Pulmonary artery endothelial cell (primary cell): Measurements from ENCODE around the gene IDI2. TPM values are rescaled to one million over a fixed set of nuclear protein-coding genes. Genes with fewer than 3 reads are reported as not detected.
"Not testable (repeated sequence)": the region's sequence is repeated elsewhere in the genome, so short reads cannot be mapped to it uniquely, and the experiment has no call there.

ENCODE experiments used
- DNase-seq: peaks from one replicate; pipeline ENCODE4 v3.0.0-alpha.2; 2011; ENCODE audit warnings: low read depth, low spot score
- total RNA-seq: library from RNA; depleted of rRNA; stranded (reverse); fragments of >200 nt; gene quantifications from 2 replicates; pipeline ENCODE4 v1.2.3, GENCODE V29; 2014

The IDI2 gene
- total RNA-seq = not detected in 2 replicates

DNA sequence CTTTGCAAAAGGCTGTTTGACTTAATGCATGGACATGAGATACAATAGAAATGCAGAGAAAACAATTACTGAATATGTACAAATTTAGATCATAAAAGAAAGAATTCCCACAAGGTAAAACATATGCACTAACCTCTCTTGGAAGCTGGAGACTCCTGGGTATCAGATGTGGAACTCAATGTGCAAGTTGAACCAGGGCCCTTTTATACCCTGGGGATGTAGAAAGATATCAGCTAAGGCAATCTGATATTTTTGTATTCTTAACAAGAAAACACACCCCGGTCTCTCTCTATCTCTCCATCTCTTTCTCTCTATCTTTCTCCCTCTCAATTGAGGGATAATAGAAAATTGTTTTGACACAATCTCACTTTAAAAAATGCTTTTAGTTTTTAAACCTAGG is at the start of gene IDI2:
Gene IDI2 (minus strand): TSS at position 177 of the 400 bp plus-strand sequence. CDS start 1,136 bp downstream, outside the sequence.
- DNase-seq = no peak

DNA sequence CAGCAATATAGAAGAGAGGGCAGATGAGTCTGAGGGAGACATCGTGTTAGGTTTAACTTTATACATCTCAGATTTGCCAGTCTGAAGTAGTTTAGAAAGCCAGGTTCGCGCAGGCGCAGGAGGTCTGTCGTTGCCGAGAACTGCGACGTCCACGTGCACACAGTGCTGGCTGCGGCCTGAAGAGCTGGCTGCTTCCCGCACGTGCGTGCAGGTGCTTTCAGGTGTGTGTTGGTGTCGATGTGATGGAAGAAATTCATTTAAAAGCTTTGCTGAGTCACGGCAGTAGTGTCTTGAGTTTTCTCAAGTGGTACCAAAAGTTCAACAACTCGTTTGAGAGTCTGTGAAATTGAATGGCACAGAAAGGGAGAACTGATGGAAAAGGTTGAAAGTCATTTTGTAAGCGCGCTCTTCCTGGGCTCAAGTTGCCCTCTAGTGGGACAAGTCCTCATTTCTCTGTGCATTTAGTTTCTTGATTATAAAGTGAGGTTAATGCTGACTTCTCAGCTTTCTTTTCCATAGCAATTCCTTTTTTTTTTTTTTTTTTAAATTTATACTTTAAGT is 49.2 kb upstream of the IDI2 start:
- DNase-seq = no peak

DNA sequence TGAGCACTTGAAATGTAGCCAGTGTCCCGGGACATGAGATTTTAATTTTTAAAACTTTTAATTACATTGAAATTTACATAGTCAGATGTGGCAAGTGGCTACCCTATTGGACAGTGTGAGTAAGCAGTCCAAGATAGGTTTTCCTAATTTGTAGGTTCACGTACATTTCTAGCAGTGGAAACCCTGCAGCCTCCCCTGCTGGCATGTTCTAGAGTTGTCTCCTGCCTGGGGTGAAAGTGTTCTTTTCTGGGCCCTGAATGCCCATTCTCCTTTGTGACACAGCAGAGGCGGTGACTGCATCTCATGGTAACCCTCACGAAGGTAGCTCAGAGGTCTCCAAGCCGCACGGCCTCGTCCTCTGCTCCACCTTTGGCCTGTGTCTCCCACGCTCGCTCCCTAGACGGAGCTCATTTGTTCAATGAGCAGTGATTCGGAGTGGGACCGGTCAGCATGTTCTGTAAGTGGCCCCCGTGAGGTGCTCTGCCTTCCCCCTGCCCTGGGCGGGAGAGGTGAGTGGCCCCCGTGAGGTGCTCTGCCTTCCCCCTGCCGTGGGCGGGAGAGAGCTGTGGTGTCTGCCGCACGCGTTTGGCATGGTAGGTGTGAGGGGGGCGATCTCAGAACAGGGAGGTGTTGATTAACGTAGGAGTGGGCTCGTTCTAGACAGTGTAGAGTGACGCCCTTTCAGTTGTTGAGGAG is 48.5 kb upstream of the IDI2 start:
- no peak for DNase-seq

DNA sequence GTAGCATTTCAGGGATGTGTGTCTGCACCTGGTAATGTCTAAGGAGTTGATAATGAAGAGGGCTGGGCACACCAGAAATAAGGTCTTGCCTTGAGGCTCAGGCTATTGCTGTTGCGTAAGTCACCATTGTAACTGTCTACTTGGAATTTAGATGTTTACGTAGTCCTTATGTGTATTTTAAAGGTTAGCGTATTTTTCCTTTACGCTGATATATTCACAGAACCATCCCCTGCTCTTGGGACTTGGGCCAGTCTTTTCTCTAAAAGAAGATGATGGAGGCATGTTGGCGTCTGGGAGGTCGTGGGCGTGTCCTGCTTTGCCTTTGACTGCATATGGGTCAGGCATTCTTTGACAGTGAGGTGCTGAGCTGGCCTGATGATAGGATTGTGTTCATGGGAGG is 45.3 kb upstream of the IDI2 start:
- no peak for DNase-seq

DNA sequence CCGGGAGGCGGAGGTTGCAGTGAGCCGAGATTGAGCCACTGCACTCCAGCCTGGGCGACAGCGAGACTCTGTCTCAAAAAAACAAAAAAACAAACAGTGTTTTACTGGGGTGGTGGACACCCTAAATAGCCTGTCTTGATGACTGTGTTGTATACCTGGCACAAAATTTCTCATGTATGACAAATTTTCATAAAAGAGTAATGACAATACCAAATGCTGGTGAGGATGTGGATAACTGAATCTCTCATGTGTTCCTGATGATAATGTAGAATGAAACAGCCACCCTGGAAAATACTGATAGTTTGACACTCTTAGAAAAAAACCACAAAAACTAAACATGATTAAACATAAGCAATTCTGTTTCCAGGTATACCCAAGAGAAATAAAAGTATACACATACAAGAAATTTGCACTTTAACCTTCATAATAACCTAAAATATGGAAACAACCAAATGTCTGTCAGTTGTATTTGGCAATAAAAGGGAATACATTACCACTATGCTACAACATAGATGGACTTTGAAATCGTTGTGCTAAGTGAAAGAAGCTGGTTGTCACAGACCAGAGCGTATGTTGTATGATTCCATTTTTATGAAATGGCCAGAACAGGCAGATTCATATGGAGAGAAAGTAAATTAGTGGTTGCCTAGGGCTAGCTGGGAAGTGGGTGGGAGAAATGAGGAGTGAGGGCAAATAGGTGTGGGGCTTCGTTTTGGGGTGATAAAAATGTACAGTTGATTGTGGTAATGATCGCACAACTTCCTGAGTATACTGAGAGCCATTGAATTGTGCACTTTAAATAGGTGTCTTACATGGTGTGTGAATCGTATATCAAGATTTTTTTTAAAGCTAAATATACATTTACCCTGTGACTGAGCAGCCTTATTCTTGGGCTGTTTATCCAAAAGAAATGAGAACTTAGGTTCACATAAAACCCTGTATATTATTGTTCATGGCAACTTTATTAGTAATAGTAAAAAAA is 43.0 kb upstream of the IDI2 start:
- no peak for DNase-seq

DNA sequence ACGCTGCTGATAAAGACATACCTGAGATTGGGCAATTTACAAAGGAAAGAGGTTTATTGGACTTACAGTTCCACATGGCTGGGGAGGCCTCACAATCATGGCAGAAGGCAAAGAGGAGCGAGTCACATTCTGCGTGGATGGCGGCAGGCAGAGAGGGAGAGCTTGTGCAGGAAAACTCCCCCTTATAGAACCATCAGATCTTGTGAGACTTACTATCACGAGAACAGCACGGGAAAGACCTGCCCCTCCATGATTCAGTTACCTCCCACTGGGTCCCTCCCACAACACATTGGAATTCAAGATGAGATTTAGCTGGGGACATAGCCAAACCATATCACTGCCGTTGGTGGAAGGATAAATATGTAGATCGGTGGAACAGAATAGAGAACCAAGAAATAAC is 41.1 kb upstream of the IDI2 start:
- not testable (repeated sequence) for DNase-seq

DNA sequence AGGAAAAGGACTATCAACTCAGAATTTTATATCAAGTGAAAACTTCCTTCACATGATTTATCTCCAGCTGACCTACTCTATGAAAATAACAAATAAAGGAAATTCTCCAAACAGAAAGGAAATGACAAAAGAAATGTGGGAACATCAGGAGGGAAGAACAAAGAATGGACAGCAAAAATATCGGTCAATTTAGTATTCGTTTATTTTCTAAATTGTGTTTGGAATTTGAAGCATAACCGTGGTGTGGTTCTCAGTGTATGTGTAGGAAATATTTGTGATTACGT is 39.2 kb upstream of the IDI2 start:
- no peak for DNase-seq

DNA sequence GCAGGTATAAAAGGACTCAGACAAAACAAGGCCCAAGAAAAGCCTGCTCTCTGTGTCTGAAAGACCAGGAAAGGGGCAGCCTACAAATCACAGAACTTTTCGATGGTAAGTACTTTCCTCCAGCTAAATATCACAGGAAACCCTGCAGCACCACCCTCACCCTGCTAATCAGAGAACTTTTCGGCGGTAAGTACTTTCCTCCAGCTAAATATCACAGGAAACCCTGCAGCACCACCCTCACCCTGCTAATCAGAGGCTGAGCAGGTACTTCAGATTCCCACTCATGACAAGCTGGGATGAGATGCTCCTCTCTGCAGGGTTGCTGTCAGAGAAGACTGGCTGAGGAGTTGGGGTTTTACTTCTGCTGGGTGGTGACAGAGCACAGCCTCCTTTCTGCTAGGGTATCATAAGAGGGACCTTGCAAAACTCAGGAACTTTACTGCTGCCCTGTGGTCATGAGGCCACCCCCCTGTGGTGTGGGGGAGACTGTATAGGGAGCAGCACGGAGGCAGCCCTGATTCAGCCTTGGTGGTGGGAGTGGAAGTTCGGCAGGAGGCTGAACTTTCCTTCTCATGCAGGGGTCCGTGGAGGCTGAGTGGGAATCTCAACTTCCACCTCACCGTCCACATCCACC is 37.7 kb upstream of the IDI2 start:
- no peak for DNase-seq

DNA sequence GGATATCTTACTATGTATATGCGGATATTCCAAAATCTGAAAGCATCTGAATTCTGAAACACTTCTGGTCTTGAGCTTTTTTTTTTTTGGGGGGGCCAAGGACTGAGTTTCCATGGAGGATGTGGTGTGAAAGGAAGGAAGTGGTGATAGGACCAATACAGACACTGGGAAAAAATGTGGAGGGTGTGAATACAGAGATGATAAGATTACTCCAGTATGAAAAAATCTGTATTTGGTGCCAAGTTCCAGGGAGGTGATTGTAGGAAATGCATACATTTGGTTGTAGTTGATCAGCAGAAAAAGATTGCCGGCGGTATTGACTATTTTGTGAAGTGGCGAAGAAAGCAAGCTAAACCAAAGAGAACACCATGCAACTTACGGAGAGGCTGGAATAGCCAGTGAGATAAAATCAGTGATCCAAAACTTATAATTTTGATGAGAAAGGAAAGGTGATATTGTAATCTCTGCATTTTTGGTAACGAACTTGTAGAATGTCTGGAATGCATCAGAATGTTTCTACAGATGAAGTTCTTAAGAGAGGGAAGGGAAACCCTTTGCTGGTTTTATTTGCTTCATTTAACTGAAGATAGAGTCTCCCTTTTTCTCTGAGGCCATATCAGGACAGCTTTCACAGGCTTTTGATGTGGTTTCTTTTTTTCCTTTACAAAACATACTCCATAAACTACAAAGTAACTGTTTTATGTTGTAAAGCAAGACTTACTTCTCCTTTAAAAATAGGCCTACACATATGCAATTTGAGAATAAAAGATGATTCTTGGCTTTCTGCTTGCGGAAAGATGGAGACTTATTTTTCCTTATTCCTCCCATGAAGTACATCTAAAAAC is 36.5 kb upstream of the IDI2 start:
- peak; percentile 68 for DNase-seq

DNA sequence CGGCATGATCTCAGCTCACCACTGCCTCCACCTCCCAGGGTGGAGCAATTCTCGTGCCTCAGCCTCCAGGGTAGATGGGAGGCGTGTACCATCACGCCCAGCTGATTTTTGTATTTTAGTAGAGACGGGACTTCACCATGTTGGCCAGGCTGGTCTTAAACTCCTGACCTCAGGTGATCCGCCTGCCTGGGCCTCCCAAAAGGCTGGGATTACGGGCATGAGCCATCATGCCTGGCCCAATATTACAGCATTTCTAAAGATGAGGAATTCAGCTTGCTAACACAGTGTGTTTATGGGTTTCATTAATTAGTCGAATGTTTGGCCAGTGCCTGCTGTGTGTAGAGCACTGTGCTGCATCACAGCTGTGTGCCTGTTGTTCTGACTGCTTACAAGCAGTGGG is 34.2 kb upstream of the IDI2 start:
- DNase-seq = no peak

DNA sequence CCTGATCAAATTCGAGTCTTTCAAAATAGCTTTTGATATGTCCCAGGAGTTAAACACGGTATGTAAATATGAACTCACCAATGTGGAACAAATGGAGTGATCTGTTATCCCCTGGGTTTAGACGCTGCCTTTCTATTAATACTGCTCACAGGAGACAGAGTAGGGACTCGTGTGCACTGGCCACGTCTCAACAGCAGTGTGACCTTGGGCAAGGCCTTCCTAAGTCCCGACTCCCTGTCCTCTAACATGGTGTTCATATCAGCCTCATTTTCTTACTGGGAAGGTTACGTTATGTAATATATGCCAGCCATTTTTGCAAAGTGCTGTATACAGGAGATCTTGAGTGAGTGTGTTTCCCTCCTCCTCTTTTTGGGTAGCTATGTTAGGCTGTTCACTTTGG is 32.4 kb upstream of the IDI2 start:
- DNase-seq = no peak

DNA sequence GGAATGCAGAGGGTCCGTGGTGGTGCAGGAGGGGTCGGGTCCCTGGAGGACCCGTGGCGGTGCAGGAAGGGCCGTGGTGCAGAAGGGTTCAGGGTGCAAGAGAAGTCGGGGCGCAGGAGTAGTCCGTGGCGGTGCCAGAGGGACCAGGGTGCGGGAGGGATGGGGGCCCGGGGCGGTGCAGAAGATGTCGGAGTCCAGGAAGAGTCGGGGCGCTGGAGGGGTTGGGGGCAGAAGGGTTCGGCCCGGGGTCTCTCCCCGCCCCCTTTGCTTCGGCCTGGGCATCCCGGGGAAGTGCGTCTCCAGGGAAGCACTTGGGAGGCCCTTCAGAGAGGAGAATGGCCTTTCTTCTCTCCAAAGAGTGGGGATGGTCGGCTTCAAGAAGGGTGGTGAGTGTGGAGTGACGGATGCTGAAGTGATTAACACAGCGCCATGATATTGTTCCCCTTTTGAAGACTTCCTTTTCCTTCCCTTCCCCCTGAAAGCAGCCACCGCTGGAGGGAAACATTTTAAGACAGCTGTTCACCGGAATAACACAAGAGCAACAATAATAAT is 31.5 kb upstream of the IDI2 start:
- no peak for DNase-seq

DNA sequence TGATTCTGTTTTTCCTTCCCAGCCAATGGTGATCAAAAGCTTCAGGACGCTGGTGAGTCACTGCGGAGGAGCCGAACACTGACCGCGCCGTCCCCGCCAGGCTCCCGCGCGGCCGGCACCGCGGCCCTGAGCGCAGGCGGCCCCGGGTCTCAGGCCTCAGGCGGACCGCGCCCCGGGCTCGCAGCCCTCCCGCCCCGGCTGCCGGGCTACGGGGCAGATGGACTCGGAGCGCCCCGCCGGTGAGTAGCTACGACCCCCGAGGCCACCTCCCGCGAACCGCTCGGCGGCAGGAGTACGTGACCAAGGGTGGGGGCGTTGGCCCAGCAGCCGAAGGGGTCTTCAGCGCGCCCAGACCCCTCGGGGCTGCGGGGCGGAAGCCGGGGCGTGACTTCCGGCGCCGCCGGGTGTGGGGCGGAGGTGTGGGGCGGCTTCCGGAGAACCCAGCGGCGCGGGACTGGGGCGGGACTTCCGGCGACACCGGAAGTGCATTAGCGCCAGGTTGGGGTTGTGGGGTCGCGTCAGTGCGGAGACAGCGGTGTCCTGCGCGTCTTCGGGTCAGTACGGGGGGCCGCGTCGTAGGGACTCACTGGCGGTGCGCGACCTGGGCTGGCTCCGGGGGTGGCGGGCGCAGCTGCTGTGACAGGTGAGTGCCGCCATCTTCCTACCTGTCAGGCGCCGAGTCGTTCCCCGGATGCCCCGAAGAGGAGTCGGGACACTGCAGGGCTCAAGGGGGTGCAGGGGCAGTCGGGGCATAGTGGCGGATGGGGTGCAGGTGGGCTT is 30.9 kb upstream of the IDI2 start, which contains the start of gene WDR37:
Gene WDR37 (plus strand): TSS at position 60 of the 780 bp plus-strand sequence. CDS start 15,771 bp downstream, outside the sequence.
- DNase-seq = peak; percentile 67

DNA sequence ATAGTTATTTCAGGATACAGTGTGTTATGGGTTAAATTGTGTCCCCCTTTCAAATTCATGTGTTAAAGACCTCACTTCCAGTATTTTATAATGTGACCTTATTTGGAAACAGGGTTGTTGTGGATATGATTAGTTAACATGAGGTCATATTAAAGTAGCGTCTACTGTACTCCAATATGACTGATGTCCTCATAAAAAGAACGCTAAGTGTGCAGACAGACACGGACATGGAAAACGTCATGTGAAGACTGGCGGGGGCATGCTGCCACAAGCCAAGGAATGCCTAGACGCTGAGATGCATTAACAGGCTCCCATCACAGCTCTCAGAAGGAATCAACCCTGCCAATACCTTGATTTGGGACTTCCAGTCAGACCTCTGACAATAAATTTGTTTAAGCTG is 29.0 kb upstream of the IDI2 start:
- DNase-seq = no peak

DNA sequence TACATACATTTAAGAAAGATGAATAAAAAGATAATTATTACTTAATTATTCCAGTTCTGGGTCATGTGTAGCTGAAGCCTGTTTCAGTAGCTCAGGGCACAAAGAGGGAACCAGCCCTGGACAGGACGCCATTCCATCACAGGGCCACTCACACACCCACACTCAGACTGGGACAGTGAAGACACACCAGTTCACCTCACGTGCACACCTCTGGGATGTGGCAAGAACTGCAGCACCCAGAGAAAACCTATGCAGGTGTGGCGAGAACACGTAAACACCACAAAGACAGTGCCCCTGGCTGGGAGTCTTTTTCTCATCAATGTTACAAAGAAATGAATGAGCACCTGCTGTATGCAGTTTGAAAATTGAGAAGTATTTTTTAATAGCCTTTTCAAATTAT is 24.9 kb upstream of the IDI2 start:
- no peak for DNase-seq

DNA sequence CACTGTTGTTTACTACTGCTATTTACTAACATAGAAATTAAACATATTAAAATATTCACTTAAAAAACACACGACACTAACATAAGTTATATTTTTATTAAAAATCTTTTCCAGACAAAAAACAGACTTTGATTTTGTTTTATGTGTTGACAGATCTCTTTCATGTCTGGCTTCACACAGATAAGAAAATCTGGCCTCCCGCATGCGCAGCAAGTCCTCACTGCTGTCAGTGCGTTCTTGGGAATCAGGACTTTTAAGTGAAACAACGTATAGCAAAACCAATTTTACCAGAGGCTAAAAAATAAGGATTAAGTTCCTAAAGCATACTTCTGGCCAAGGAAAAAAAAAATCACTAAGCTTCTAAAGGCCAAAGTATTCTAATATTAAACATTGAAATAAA is 24.5 kb upstream of the IDI2 start:
- DNase-seq = no peak

DNA sequence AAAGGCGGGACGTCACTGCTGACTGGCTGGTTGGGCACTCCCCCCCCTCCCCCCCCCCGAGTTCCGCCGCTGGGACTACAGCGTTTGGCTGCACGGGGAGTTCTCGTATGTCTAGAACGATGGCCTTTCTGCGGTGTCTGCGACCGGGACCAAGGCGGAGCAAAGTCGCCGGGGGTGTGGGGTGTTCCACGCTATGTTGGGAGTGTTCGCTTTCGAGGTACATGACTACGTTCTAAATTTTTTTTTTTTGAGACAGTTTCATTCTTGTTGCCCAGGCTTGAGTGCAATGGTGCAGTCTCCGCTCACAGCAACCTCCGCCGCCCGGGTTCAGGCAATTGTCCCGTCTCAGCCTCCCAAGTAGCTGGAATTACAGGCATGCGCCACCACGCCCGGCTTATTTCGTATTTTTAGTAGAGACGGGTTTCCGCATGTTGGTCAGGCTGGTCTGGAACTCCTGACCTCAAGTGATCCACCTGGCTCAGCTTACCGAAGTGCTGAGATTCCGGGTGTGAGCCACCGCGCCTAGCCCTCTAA is 23.8 kb upstream of the IDI2 start:
- no peak for DNase-seq

DNA sequence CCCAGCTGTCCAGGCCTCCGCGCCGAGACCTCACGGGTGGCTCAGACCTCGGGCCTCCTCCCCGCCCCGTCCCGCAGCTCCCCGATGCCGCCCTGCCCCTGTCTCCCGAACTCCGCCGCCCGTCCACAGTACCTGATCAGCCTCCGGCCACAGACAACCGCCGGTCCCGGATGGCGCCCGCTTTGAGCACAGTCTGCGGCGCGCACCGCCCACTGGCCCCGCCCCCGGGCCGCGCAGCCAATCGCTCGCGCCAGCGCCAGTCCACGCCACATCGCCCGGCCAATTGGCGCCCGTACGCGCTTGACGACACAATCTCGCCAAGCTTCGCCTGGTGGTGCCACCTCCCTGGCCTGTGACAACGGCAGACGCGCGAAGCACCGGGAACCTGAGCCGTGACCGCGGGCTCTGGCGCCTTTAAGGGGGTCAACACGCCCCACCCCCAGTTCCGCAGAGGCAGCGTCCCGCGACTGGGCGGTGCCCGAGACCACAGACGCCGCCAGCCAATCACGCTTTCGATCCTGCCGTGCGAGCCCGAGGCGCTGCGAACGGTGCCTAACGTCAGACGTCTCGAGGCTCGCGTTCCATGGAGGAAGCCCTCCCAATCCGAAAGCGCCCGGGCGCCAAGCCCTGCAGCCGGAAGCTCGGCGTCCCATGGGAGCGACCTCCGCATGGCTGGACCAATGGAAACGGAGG is 23.2 kb upstream of the IDI2 start, which contains the start of gene IDI1:
Gene IDI1 (minus strand): TSS at position 388 of the 693 bp plus-strand sequence. CDS start 116 bp downstream, at position 272.
- peak; percentile 93 for DNase-seq

DNA sequence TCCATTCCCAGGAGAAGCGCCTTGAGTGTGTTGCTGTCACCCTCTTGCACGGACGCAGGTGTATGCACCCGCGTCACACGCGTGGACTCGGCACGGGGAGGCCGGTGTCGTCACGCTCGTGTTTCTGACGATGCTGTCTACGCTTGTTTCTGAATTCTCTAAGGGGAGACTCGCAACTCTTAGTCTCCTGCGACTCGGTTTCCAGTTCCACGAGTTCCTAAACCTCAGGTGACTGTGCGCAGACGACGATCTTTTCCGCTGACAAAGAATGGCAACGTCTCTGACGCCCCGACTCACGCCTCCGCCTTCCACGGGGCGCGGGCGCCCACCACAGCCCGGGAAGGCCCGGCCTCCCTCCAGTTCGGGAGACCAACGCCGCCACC is 22.7 kb upstream of the IDI2 start:
- DNase-seq = no peak
